Astrocyte (in vitro differentiated cells and primary cell): ENCODE data around the gene ARL8A. TPM values are rescaled to one million over a fixed set of nuclear protein-coding genes. Genes with fewer than 3 reads are reported as not detected.

Source experiments
- DNase-seq: peaks from one replicate; pipeline ENCODE4 v3.0.0-alpha.2; 2010; ENCODE audit warnings: low read depth
- FAIRE-seq: peaks from 2 replicates; lab custom pipeline; 2011; peaks lifted over from hg19 to GRCh38; lab: Jason Lieb, UNC
- H2AFZ ChIP-seq: 2 replicates; pipeline ENCODE4 v1.6.0; 2012; ENCODE audit warnings: low read depth, low read length, inconsistent platforms
- H3K27ac ChIP-seq: 2 replicates; pipeline ENCODE4 v1.5.1; 2011; ENCODE audit warnings: low read depth, low read length, inconsistent platforms
- H3K27me3 ChIP-seq: 2 replicates; pipeline ENCODE4 v1.6.0; 2011; ENCODE audit warnings: low read length, inconsistent platforms; ENCODE audit not compliant: insufficient read depth
- H3K36me3 ChIP-seq: 2 replicates; pipeline ENCODE4 v1.5.1; 2011; ENCODE audit warnings: low read length, inconsistent platforms; ENCODE audit not compliant: insufficient read depth
- H3K4me1 ChIP-seq: 2 replicates; pipeline ENCODE4 v1.5.1; 2011; ENCODE audit warnings: low read length, inconsistent platforms; ENCODE audit not compliant: insufficient read depth
- H3K4me2 ChIP-seq: 2 replicates; pipeline ENCODE4 v1.6.0; 2012; ENCODE audit warnings: low read length, inconsistent platforms
- H3K4me3 ChIP-seq: 2 replicates; pipeline ENCODE4 v1.5.1; 2011; ENCODE audit warnings: low read depth, mild to moderate bottlenecking, low read length, inconsistent platforms; ENCODE audit not compliant: insufficient read depth
- H3K79me2 ChIP-seq: 2 replicates; pipeline ENCODE4 v1.6.0; 2012; ENCODE audit warnings: mild to moderate bottlenecking, low read length, inconsistent platforms; ENCODE audit not compliant: insufficient read depth
- H3K9ac ChIP-seq: 2 replicates; pipeline ENCODE4 v1.6.0; 2012; ENCODE audit warnings: mild to moderate bottlenecking, low read length, inconsistent platforms
- H3K9me3 ChIP-seq: 2 replicates; pipeline ENCODE4 v1.5.1; 2012; ENCODE audit warnings: low read depth, mild to moderate bottlenecking, low read length, inconsistent platforms; ENCODE audit not compliant: insufficient read depth
- H4K20me1 ChIP-seq: 2 replicates; pipeline ENCODE4 v1.6.0; 2012; ENCODE audit warnings: low read length, inconsistent platforms; ENCODE audit not compliant: insufficient read depth
- H3K27ac Mint-ChIP-seq: one replicate; pipeline ENCODE4 v1.8.0; 2021; ENCODE audit warnings: mild to moderate bottlenecking, mixed read lengths; ENCODE audit not compliant: unreplicated experiment
- H3K27me3 Mint-ChIP-seq: one replicate; pipeline ENCODE4 v1.8.0; 2021; ENCODE audit warnings: low read depth, mixed read lengths; ENCODE audit not compliant: unreplicated experiment
- H3K36me3 Mint-ChIP-seq: one replicate; pipeline ENCODE4 v1.8.0; 2021; ENCODE audit warnings: low read depth, mixed read lengths; ENCODE audit not compliant: unreplicated experiment
- H3K4me1 Mint-ChIP-seq: one replicate; pipeline ENCODE4 v1.8.0; 2021; ENCODE audit warnings: low read depth, mixed read lengths; ENCODE audit not compliant: unreplicated experiment
- H3K4me3 Mint-ChIP-seq: one replicate; pipeline ENCODE4 v1.8.0; 2021; ENCODE audit warnings: mild to moderate bottlenecking, moderate library complexity, mixed read lengths; ENCODE audit not compliant: unreplicated experiment
- H3K9me3 Mint-ChIP-seq: one replicate; pipeline ENCODE4 v1.8.0; 2021; ENCODE audit warnings: mild to moderate bottlenecking, mixed read lengths; ENCODE audit not compliant: unreplicated experiment
- CTCF ChIP-seq: IDR thresholded peaks from 2 replicates; pipeline ENCODE4 v1.5.1; 2011; ENCODE audit warnings: low read depth, mild to moderate bottlenecking, inconsistent platforms, low read length, moderate library complexity; ENCODE audit not compliant: insufficient read depth
- EZH2 ChIP-seq: IDR thresholded peaks from 2 replicates; pipeline ENCODE4 v1.6.1; 2012; ENCODE audit warnings: mild to moderate bottlenecking, low read length, inconsistent platforms; ENCODE audit not compliant: insufficient read depth
- total RNA-seq: library from RNA; stranded (reverse); gene quantifications from 2 replicates; pipeline ENCODE4 v1.2.1, GENCODE V29; 2021

The ARL8A gene
- total RNA-seq, 1 donor from 2014 or later = 83.0 TPM

- peaks cover 18% of the 10 kb centered on the region for H3K4me1 Mint-ChIP-seq
- H3K4me3 ChIP-seq = no peak overlapping the region
Observed at GRCh38 chr1:202085682-202086373, 58.7 kb downstream of the ARL8A start.

GRCh38 chr1:202084791-202085681 lies 59.5 kb downstream of the ARL8A start:
- H3K4me1 Mint-ChIP-seq = peaks cover 18% of the 10 kb centered on the region
- Histone ChIP-seq H3K4me2 (no peak overlapping the region), H3K4me3 (no peak overlapping the region), H3K79me2 (no peaks in the 10 kb centered on the region), H3K27ac (no peak overlapping the region), H3K9ac (no peak overlapping the region), H3K9me3 (no peaks in the 10 kb centered on the region), H3K36me3 (no peaks in the 10 kb centered on the region), H4K20me1 (no peaks in the 10 kb centered on the region), H2AFZ (no peak overlapping the region), H3K4me1 (peaks cover 4% of the 10 kb centered on the region), H3K27me3 (no peaks in the 10 kb centered on the region)
- FAIRE-seq = no peak
- peaks cover 20% of the 10 kb centered on the region for H3K27me3 Mint-ChIP-seq
- H3K9me3 Mint-ChIP-seq = no peaks in the 10 kb centered on the region
- H3K4me3 Mint-ChIP-seq = no peak overlapping the region
- no peaks in the 10 kb centered on the region for H3K36me3 Mint-ChIP-seq
- TF ChIP-seq EZH2 = no peak
- TF ChIP-seq CTCF = no peak
- no peak for DNase-seq
- H3K27ac Mint-ChIP-seq = no peak overlapping the region

More at GRCh38 chr1:202085682-202086373, 58.7 kb downstream of the ARL8A start:
- H3K27me3 Mint-ChIP-seq = peaks cover 21% of the 10 kb centered on the region
- H3K9me3 Mint-ChIP-seq = no peaks in the 10 kb centered on the region
- Histone ChIP-seq H3K4me2 (no peak overlapping the region), H3K27me3 (peaks cover under 1% of the 10 kb centered on the region), H3K79me2 (no peaks in the 10 kb centered on the region), H3K9me3 (no peaks in the 10 kb centered on the region), H2AFZ (no peak overlapping the region), H3K36me3 (no peaks in the 10 kb centered on the region), H4K20me1 (no peaks in the 10 kb centered on the region), H3K9ac (no peak overlapping the region), H3K27ac (no peak overlapping the region), H3K4me1 (peaks cover 4% of the 10 kb centered on the region)
- no peak overlapping the region for H3K27ac Mint-ChIP-seq
- H3K4me3 Mint-ChIP-seq = no peak overlapping the region
- DNase-seq (no peak), FAIRE-seq (no peak)
- H3K36me3 Mint-ChIP-seq = no peaks in the 10 kb centered on the region
- TF ChIP-seq CTCF = no peak
- TF ChIP-seq EZH2 = no peak

Other genes with a start within 250 kb of the ARL8A start
- gene LMOD1, start 198.2 kb downstream of the ARL8A start, total RNA-seq = 13.2 and 14.9 TPM in 2 replicates
- 130 and 139 TPM in 2 replicates for gene TIMM17A, start 189.2 kb downstream of the ARL8A start, total RNA-seq
- 65.8 and 68.9 TPM in 2 replicates for gene RNPEP, start 162.1 kb downstream of the ARL8A start, total RNA-seq
- gene ELF3, start 134.2 kb downstream of the ARL8A start, total RNA-seq = 2.5 and 2.9 TPM in 2 replicates
- gene GPR37L1, start 21.8 kb downstream of the ARL8A start, total RNA-seq = not detected in 2 replicates
- gene PTPN7, start 15.9 kb upstream of the ARL8A start, total RNA-seq = 0.58 and 0.75 TPM in 2 replicates
- 0.27 and 0.48 TPM in 2 replicates for gene LGR6, start 49.1 kb upstream of the ARL8A start, total RNA-seq
- gene UBE2T, start 197.2 kb upstream of the ARL8A start, total RNA-seq = 7.9 and 10.7 TPM in 2 replicates
- gene PPP1R12B, start 204.0 kb upstream of the ARL8A start, total RNA-seq = 9.8 and 12.2 TPM in 2 replicates